GM19438 (cell line): Measurements from ENCODE around the gene ANKS1A.
"Not testable (repeated sequence)": the region's sequence is repeated elsewhere in the genome, so short reads cannot be mapped to it uniquely, and the experiment has no call there.

Source experiments
- ATAC-seq: cut with Tn5 transposase; IDR thresholded peaks from one replicate; pipeline ENCODE4 v1.9.1; 2021; ENCODE audit warnings: low read depth; ENCODE audit not compliant: unreplicated experiment

The ANKS1A gene

DNA sequence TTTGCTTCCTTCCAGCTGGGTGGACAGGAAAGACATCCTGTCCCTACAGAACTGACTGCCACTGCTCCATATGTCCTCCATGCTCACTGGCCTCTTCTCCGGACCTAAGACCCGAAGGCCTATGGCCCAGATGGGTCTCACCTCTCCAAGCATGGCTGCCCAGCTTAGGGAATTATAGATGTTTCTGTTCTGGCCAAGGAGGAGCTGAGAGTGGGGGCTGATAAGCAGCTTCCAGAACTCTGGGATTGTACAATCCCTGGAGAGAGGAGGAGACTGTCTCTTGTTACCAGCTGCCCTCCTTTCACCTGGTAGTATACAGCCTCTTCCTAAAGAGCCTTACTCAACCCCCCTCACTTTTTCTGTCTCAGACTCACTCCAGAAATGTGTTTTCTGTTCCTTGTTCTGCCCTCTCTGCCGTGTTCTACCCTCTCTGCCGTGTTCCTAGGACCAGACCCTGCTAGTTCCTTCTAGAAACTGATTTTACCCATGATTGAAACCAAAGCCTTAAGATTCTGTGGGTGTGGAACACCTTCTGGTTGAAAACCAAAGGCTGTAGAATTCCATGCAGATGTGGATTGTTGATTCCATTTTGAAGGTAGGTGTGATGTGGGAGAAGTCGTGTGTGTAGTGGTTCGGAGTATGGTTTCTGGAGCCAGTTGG lies 28.7 kb downstream of the ANKS1A start:
- ATAC-seq, result no peak

DNA sequence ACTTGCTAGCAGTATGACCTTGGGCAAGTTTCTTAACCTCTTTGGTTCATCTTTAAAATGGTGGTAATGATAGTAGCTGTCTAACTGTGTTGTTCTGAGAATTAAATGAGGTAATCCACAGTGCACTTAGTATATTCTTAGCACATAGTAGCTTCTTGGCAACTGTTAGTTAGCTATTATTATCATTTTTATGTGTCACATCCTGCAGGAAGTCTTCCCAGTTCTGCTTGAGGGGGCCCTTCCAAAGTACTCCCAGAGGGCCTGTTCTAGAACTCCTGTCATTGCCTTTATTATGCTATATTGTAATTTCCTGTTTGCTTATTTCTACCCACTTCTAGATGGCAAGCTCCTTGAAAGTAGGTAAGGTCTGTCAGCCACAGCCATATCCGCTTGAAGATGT lies 30.6 kb downstream of the ANKS1A start:
- ATAC-seq, result no peak

DNA sequence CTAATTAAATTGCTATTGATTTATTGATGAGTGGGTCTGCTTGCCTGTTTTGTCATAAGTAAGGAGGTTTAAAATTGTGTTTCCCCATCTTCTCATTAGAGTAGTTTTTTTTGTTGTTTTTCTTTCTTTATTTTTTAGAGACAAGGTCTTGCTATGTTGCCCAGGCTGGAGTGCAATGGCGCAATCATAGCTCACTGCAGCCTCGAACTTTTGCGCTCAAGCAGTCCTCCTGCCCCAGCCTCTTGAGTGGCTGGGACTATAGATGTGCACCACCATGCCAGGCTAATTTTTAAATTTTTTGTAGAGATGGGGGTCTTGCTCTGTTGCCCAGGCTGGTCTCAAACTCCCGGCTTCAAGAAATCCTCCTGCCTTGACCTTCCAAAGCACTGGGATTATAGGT lies 31.0 kb downstream of the ANKS1A start:
- no peak for ATAC-seq

DNA sequence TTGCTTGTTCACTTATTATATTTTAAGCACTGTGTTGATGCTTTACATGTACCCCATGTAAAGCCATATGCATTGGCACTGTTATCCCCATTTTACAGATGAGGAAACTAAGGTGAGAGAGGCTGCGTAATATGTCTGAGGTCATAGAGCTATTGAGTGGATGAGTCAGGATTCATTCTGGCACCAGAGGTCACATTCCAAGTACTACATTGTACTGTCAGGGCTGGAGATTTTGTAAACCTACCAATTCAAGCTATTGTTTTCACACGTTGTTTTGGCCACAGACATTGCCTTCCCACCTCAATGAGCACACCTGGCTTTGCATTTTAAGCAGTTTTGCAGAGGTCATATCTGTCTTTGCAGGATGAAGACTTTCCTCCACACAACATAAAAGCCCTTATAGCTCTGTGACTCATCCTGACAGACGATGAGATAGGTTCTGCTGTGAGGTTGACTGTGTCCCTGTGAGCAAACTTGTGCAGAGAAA lies 33.2 kb downstream of the ANKS1A start:
- no peak for ATAC-seq

DNA sequence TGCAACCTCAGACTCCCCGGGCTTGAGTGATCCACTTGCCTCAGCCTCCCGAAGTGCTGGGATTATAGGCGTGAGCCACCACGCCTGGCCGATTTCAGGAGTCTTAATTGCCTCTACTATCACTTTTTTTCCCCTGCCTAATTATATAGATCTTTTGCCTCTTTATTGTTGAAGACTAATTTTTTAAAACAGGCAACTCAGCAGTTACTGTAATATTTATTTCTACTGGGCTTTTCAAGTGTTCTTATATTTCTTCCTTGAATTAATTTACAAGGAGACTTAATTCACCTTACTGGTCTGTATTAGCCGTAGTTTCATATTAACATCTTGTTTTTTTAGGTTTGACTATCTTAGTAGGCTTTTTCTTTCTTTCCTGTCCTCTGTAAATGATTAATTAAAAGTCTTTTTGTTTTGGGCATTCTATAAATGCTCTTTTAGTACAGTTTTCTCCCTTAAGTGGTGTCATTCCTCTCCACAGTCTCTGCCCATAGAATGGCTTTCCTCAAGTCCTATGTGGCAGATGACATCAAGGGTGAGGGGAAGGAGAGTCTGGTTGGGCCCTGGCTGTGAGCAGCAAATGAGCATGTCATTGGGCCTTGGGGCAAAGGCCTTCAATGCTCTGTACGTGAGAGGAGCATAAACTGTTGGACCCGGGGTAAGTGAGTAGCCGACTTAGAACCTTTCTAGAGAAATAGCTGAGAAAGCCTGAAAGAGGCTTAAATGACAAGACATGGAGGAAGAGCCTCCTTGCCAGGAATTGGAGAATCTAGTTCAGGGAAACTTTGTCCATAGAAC lies 36.0 kb downstream of the ANKS1A start:
- ATAC-seq, result no peak

DNA sequence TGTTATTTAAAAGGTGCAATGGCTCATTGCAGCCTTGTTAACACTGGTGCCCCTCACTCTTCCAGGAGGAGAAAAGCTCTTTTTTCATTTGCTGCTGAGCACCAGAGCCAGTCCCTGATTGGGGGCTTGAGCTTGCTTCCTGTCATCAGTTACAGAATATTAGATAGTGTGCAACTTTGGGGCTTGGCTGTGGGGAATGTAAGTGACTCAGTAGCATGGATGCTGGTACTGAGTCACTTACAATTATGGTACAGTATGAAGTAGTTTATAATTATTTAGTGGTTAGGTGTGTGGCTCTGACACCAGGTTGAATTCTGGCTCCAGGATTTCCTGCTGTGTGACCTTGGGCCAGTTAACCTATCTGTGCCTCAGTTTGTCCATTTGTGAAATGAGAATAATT lies 37.6 kb downstream of the ANKS1A start:
- ATAC-seq, result no peak

DNA sequence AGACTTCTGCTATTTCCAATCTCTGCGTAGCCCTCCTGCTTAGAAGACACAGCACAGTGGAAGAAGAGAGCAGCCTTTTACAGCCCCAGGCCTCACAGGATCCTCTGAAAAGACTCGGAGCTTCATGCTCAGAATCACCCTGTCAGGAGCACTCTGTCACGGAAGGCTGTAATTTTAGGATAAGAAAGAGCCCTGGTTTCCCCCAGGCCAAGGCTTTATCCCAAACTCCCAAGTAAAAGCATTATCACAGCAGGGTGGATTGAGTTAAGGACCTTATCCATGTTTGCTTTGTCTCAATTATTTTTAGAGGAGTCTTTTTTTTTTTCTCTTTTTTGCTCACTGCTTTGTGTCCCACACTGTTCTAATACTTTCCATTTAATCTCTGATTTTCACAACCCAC lies 39.2 kb downstream of the ANKS1A start:
- no peak for ATAC-seq

DNA sequence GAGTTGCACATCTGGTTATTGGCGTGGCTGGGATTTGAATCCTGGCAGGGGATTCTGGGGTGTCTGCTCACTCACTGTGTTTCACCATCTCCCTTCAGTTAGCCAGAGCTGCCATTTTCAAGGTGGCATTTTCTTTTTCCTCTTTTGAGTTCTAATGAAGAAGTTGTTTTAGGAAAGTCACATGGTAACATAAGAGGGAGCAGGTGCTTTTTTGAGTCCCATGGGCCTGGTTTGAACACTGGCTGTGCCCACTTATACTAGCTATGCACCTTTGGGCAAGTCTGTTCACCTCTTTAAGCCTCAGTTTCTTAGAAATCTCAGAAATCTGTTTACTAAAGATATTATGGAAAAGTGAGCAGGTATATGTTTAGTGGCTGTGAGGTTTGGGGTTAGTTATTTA lies 39.6 kb downstream of the ANKS1A start:
- no peak for ATAC-seq

DNA sequence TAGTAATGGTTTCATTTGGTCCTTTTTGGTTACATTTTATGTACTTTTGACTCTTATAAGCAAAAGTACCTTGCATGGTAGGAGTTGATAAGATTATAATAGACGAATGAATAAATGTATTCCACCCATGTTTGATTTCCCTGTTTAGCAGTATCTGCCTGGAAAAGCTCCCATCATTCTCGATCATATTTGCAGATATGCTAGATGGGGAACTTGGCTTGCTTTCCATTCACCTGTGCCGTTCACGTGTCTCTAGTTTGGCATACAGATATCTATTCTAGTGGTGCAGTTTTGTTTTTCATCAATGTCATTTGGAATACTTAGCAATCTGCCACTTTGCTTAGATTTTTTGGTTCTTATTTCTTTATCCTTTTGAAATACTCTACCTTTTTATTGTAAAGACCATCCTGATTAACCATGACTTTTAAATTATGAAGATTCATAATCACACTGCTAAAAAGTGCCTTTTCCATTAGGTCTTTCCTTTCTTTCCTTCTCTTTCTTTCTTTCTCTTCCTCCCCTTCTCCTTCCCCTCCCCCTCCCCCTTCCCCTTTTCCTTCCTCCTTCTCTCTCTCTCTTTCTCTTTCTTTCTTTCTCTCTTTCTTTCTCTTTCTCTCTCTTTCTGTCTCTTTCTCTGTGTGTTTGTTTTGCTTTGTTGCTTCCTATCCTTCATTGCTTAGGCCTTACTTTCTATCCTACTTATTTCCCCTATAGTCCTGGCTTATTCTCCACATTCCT lies 40.4 kb downstream of the ANKS1A start:
- no peak for ATAC-seq

DNA sequence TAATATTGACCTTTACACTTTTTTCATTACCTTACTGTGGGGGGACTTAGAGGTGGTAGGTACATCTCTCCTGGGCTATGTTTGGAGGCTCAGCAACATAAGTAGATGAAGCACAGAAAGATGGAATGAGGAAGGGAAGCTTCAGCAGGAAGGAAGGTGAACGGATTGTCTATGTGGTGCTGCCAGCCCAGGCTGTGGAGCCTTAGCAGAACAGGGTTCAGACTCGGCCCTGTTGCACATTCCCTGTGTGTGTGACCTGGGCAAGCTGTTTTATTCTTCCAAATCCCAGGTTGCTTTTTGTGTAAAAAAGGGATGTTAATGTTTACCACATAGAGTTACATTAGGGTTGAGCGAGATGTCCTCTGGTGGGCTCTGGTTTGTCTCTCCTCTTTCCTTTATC lies 41.2 kb downstream of the ANKS1A start:
- ATAC-seq, result no peak

DNA sequence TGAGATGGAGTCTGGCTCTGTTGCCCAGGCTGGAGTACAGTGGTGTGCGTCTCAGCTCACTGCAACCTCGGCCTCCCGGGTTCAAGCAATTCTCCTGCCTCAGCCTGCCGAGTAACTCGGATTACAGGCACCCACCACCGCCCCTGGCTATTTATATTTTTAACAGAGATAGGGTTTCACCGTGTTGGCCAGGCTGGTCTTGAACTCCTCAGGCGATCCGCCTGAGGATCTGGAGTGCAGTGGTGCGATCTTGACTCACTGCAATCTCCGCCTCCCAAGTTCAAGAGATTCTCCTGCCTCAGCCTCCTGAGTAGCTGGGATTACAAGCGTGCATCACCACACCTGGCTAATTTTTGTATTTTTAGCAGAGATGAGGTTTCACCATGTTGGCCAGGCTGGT lies 43.1 kb downstream of the ANKS1A start:
- ATAC-seq, result not testable (repeated sequence)

DNA sequence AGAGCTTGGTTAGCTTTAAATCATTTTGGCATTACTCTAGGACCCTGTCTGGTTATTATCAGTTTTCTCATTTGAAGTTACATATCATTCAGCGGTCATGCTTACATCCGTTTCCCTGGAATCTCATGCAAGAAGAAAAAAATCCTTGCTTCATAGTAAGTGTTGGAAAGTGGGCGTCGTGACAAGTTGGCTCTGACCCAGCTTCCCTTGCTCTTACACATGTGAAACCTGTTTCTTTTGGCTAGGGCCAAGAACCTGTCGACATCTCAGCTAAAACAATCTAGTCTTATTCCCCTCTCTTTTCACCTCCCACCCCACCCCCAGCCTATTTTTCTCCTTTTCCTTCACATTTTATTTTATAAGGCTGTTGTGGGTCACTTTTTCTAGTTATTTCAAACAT lies 45.5 kb downstream of the ANKS1A start:
- no peak for ATAC-seq

DNA sequence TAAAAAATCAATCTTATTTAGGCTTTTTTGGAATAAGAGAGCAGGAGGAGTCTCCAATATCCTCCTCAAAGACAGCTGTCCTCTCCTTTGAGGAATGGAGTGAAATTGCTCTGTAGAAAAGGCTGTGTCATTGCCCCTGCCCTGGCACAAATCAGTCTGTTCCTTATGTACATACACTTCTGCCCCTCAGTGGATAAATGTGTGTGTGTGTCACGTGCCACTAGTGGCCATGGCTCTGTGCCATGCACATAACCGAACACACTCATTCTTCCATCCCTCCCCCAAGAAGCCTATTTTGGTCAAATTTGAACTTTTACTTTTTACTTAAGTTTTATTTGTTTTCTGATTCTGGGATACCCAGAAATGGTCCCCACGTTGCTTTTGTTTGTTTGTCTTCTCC lies 49.2 kb downstream of the ANKS1A start:
- ATAC-seq, result no peak

DNA sequence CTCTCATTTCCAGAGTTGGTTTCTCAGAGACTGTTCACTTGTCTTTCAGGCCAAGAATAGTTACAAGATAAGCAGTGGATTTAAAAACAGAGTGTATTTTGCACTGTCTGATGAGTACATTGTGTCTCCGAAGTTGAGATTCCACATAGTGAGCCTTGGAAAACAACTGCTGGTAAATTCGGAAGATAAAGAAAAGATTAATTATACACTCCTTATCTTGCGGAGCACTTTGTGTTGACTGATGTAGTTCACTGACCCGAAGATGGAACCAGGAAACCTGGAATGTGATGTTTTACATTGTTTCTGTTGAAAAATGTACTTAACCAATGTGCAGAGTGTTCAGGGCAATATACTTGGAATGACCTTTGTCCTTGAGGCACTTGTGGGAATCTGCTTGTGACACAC lies 51.0 kb downstream of the ANKS1A start:
- no peak for ATAC-seq

DNA sequence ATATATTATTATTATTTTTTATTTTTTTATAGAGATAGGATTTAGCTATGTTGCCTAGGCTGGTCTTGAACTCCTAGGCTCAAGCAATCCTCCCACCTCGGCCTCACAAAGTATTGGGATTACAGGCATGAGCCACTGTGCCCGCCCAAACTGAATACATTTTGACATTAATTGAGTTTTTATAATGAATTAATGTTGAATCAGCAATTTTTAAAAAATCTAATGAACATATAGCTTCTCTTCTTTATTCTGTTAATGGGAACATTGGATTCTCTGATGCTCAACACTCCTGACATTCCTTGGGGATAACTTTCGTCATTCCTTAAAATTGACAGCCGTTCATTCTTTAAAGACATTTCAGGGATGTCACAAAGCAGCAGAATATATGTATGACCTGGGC lies 52.4 kb downstream of the ANKS1A start:
- ATAC-seq, result no peak

DNA sequence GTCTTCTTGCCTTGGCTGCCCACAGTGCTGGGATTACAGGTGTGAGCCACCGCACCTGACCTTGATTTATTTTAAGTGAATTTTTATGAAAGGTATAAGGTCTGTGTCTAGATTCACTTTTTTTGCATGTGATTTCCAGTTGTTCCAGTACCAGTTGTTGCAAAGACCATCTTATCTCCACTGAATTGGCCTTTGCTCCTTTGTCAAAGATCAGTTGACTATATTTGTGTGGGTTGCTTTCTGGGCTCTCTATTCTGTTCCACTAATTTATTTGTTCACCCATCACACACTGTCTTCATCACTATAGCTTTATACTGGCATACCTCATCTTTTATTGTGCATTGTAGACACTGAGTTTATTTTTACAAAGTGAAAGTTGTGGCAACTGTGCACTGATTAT lies 56.3 kb downstream of the ANKS1A start:
- ATAC-seq, result no peak

DNA sequence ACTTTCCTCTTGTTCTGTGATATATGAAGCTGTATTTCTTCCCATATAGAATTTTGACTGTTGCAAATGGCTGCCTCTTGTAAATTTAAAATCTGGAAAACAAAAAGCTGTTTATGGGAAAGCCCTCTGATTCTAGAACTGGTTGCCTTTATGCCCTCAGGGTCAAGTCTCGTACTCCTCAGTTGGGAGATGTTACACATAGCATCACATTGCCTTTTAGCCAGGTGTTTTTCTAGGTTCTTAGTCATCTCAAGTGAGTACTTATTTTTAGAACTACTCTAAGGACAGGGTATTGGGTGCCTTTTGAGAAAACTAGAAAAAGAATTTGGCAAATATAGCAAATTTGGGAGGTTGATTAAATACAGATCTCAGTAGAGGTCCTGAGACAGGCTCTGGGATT lies 58.5 kb downstream of the ANKS1A start:
- ATAC-seq, result no peak

DNA sequence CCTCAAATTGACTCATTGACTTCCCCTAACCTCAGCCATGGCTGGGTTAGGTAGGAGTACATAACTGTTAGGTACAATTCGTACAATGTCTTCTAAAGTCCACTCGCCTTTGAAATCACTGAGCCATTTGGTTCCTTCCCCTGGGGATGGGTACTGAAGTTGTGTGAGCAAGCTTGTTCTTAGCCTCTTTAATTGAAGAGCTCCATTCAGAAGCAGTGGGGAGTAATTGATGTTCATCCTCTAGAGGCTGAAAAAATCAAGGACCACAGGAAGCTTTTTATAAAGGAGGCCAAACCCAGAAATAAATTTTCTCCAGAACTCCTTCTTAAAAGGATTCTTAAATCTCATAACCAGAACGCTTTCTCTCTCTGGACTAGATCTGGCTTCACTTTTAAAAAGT lies 60.6 kb downstream of the ANKS1A start:
- no peak for ATAC-seq

DNA sequence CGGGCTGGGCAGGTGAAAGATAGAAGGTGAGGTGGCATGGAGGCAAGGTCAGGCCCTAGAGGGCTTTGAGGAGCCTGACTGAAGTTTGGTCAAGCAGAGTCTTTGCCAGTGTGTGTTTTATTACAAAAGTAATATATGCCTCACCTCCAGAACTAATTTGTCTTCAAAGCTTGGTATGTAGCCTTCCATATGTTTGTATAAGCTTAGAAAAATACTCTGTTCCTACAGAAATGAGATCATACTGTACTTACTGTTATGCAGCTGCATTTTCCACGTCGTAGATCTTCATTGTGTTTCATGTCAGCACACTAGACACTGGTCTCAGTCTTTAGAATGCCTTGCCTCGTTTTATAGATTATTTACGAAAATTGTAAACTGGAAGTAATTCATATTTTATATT lies 61.8 kb downstream of the ANKS1A start:
- no peak for ATAC-seq

DNA sequence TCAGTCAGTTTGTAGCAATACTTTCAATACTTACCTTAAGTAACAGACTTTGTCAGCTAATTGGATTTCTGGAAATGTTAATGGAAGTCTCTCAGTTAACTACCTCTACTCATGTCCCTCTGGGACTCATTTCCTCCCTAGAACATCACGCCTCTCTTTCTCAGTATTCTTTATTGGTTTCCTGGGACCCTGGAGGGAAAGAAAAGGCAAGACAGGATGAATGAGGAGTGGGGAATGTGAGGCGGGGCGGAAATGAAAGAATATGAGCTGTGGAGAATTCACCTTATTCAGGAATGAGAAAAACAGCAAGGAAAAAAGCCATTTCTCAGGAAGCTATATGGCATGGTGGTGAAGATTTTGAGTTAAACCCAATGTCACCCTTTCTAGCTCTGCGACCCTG lies 62.7 kb downstream of the ANKS1A start:
- ATAC-seq, result no peak
